HG02623 (cell line): ENCODE measurements around the gene DLL3.

Experiments used
- ATAC-seq: cut with Tn5 transposase; IDR thresholded peaks from one replicate; pipeline ENCODE4 v1.9.1; 2021; ENCODE audit warnings: moderate library complexity; ENCODE audit not compliant: unreplicated experiment

DLL3 gene

DNA sequence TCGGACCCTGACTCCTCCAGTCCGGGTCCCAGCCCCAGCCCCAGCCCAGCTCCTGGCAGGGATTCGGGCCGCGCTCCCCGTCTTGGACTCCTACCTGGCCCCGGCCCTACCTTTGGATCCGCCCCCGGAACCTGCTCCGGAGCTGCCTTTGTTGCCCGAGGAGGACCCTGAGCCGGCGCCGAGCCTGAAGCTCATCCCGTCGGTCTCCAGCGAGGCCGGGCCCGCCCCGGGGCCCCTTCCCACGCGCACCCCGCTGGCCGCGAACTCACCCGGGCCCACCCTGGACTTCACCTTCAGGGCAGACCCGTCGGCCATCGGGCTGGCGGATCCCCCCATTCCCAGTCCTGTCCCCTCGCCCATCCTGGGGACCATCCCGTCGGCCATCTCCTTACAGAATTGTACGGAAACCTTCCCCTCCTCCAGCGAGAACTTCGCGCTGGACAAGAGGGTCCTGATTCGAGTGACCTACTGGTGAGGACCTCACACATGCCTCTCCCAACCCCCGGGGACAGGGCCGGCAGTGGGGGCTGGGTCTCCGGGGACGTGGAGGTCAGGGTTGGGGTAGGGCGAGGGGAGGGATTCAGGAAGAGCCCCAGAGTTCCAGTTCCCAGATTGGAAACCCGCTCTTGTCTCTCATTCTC, 16.9 kb downstream of the DLL3 start:
- no peak for ATAC-seq

DNA sequence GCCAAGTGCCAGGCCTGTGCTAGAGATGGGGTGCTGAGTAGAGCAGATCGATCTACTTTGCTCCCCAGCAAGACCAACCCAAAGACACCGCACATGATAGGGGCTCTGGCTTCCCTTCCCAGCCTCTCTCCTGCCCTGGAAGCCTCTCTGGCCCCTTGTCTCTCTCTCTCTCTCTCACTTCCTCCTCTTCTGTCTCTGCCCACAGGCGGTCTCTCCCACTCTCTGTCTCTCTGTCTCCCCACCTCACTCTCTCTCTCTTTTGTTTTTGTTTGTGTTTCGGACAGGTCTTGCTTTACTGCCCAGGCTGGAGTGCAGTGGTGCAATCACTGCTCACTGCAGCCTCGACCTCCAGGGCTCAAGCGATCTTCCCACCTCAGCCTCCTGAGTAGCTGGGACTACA, 17.5 kb downstream of the DLL3 start:
- ATAC-seq = no peak

DNA sequence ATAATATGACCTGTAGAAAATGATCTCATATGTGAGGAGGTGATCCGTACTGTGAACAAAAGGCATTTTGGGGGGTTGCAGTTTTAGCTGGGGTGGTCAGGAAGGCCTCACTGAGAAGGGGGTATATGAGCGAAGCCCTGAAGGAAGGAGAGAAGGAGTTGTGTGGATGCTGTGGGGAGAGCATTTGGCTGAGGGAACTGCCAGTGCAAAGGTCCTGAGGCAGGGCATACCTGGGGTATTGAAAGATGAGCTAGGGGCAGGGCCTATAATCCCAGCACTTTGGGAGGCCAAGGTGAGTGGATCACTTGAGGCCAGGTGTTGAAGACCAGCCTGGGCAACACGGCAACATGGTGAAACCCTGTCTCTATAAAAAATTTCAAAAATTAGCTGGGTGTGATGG, 18.7 kb downstream of the DLL3 start:
- no peak for ATAC-seq

GRCh38 chr19:39518458-39518857, 19.7 kb downstream of the DLL3 start:
- no peak for ATAC-seq

DNA sequence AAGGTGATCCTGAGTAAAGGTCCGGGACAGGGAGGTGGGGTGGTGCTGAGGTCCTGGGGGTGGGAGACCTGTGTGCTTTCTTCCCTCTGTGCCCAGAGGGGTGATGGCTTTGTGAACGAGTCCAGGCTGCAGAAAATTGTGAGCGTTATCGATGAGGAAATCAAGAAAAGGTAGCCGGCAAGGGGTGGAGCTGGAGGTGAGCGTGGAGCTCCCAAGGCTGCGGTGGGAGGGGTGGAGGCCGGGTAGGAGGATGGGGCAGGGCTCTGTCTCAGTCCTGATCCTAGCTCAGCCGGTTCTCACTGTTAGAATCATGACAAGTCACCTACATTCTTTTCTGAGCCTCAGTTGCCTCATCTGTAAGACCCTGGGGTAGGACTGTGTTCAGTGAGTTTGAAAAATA, 20.2 kb downstream of the DLL3 start:
- no peak for ATAC-seq

DNA sequence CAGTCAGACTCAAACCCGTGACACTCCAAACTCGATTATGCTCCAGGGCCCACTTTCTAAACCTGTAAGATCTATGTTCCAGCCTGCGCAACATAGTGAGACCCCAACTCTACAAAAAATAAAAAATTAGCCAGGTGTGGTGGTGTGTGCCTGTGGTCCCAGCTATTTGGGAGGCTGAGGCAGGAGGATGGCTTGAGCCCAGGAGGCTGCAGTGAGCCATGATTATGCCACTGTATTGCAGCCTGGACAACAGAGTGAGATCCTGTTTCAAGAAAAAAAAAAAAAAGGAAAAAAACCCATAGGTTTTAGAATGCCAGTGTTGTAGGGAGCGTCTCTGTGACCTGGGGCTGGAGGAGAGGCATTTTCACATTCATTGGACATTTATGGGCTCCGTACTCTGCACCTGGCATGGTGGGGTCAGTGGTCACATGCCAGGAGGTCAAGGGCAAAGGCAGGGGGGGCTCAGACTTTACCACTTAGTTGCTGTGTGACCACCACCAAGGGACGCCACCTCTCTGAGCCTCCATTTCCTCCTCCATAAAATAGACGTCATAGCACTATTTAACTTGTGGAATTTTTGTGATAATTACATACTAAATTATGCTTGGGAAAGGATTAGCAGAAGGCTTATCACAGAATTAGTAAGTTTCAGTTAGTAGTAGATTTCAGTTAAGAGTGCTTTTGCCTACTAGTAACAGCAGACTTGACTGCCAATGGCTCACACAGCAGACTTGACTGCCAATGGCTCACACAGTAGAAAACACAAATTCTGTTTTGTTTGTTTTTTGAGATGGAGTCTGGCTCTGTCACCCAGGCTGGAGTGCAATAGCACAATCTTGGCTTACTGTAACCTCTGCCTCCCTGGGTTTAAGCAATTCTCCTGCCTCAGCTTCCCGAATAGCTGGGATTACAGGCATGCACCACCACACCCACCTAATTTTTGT, 22.1 kb downstream of the DLL3 start:
- no peak for ATAC-seq

DNA sequence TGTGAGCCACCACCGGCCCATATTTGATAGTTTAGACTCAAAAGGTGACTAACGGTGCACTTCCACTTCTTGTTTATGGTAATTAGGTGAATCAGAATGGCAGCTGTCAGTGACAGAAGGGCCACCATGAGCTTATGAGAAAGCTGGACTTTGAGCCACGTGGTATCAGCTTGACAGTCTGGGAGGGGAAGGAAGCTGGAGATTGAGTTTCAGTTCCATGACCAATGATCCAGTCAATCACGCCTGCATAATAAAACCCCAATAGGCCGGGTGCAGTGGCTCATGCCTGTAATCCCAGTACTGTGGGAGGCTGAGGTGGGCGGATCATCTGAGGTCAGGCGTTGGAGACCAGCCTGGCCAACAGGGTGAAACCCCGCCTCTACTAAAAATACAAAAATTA, 25.7 kb downstream of the DLL3 start:
- ATAC-seq = no peak

- ATAC-seq = no peak
These were observed 26.5 kb downstream of the DLL3 start for GRCh38 chr19:39525205-39525604.

DNA sequence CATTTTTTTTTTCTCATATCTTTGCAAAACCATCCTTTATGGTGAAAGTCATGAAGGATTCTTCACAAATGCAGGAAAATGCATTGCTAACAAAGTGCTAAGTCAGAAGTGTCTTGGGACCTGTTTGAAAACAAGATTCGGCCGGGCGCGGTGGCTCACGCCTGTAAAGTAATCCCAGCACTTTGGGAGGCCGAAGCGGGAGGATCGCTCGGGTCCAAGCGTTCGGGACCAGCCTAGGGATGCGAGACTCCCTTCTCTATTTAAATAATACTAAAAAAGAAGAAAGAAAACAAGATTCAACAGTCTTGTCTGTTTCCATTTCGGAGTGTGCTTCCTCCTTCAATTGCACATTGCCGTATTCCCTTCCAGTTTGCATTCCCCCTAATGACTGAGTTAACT, 33.1 kb downstream of the DLL3 start:
- no peak for ATAC-seq

- peak; percentile 86 for ATAC-seq
These were observed 33.7 kb downstream of the DLL3 start, which contains the start of gene EID2B for GRCh38 chr19:39532233-39533002. TSS of gene EID2B (minus strand) at chr19:39532852. CDS start at chr19:39532802, 50 bp downstream.

- no peak for ATAC-seq
These were observed 34.3 kb downstream of the DLL3 start for GRCh38 chr19:39533003-39533512.

DNA sequence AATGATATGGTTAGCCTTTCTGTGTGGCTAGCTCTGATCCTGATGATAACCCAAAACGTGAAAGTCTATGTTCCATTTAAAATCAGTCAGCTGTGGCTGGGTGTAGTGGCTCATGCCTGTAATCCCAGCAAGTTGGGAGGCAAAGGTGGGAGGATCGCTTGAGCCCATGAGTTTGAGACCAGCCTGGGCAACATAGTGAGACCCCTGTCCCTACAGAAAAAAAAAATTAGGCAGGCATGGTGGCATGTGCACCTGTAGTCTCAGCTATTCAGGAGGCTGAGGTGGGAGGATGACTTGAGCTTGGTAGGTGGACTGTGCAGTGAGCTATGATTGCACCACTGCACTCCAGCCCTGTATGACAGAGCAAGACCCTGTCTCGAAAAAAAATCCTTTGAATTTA, 35.0 kb downstream of the DLL3 start:
- ATAC-seq = no peak

GRCh38 chr19:39539165-39539517, 40.4 kb downstream of the DLL3 start:
- ATAC-seq = no peak

DNA sequence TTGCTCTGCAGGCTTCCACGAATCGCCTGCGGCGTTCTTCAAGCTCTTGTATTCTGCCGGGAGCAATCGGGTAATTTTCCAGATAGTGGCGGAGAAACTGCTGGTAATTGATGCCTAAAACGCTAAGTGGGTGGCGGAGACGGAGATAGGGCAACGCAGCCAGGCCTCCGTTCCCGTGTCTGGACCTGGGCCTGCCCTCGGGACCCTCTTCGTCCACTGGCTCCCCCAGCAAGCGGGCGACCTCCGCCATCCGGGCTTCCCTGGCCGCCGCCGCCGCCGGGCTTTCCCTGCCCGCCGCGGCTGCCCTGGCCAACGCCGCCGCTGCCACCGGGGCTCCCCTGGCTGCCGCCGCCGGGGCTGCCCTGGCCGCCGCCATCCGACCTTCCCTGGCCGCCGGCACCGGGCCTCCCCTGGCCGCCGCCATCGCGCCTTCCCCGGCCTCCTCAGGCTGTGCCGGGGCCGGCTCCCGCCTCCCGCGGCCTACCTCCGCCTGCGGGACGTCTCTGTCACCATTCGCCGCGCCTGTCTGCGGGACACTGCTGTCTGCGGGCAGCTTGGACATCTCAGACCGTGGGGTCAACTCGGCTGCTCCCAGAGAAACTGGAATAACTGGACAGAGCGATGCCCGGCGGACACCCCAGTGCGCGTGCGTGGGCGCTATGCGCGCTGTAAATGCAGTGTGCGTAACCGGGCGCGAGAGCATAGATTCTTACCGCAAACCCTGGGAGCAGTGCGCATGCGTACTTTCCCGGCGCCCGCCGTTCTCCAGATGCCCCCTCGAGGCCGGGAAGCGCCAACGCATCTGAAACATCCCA, 41.0 kb downstream of the DLL3 start, which contains the start of gene EID2:
EID2 (minus strand) TSS at position 644 of the 815 bp plus-strand sequence; CDS start at position 562, 82 bp downstream.
- peak; percentile 88 for ATAC-seq

- ATAC-seq = no peak
These were observed 41.6 kb downstream of the DLL3 start for GRCh38 chr19:39540333-39540673.

DNA sequence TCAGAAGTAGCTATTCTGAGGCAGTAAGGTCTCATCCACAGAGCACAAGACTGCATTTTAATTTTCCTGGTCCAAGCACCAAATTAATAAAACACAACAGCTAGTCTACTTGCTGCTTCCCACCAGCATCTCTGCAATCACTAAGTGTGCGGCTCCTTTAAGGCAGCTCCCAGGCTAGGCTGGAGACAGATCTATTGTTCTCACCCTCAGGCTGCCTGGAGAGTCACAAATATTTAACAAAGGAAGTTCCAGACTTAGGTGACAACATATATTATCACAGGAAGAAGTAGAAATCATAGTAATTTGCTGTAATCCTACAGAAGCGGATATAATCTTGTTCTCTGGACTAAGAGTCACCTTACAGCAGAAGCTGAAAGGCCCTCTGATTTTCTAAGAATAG, 43.5 kb downstream of the DLL3 start:
- ATAC-seq = no peak

- ATAC-seq = no peak
These were observed 44.7 kb downstream of the DLL3 start for GRCh38 chr19:39543477-39543857.

- ATAC-seq = no peak
These were observed 45.6 kb downstream of the DLL3 start for GRCh38 chr19:39544226-39544903.

DNA sequence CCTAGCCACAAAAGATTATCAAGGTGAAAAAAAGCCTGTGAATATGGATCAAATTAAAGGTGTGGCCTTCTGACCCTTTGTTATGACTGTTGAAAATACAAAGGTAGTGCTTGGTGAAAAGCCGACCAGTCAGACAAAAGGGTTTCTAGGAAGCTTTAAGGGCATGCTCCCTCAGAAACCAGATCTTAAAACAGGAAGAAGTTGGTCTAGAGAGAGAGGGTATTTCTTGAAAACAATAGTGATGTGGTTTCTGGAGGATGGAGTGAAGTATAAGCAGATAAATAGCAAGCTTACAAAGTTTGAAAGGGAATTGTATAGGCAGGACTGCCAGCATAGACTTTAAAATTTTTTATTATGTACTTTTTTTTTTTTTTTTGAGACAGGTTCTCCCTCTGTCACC, 46.2 kb downstream of the DLL3 start:
- no peak for ATAC-seq

DNA sequence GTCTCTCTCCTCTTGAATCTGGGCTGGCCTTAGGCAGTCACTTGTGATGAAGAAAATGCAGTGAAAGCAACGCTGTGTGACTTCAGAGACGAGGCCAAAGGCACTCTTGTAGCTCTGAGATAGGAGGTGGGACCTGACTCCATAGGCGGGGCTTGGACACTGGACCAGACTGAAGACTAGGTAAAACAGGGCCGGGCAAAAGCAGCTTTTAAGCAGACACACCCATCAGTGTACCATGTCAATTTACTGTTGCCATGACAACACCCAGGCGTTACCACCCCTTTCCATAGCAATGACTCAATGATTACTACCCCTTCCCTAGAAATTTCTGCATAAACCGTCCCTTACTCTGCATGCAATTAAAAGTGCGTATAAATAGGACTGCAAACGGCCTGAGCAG, 47.9 kb downstream of the DLL3 start:
- ATAC-seq = no peak
